ENCODE data around the gene SEMA3A.
"Not testable (repeated sequence)": the region's sequence is repeated elsewhere in the genome, so short reads cannot be mapped to it uniquely, and the experiment has no call there.

Gene SEMA3A

GRCh38 chr7:84108119-84108518 lies 86.5 kb downstream of the SEMA3A start:
- DNase-seq = no peak

GRCh38 chr7:84107259-84107658 lies 87.3 kb downstream of the SEMA3A start:
- DNase-seq = no peak

- no peak for DNase-seq
These were observed 88.3 kb downstream of the SEMA3A start for GRCh38 chr7:84106291-84106690.

- no peak for DNase-seq
These were observed 89.0 kb downstream of the SEMA3A start for GRCh38 chr7:84105586-84105985.

- DNase-seq = no peak
These were observed 89.8 kb downstream of the SEMA3A start for GRCh38 chr7:84104826-84105225.

GRCh38 chr7:84102213-84102612 lies 92.4 kb downstream of the SEMA3A start:
- no peak for DNase-seq

GRCh38 chr7:84100866-84101265 lies 93.7 kb downstream of the SEMA3A start:
- DNase-seq = no peak

- DNase-seq = no peak
These were observed 98.6 kb downstream of the SEMA3A start for GRCh38 chr7:84095971-84096370.

GRCh38 chr7:84092207-84092606 lies 102.4 kb downstream of the SEMA3A start:
- no peak for DNase-seq

GRCh38 chr7:84091318-84091717 lies 103.3 kb downstream of the SEMA3A start:
- DNase-seq = no peak

- DNase-seq = no peak
These were observed 105.8 kb downstream of the SEMA3A start for GRCh38 chr7:84088802-84089201.

- no peak for DNase-seq
These were observed 108.6 kb downstream of the SEMA3A start for GRCh38 chr7:84085998-84086397.

GRCh38 chr7:84085147-84085546 lies 109.4 kb downstream of the SEMA3A start:
- DNase-seq = no peak

GRCh38 chr7:84083846-84084245 lies 110.7 kb downstream of the SEMA3A start:
- no peak for DNase-seq

- DNase-seq = no peak
These were observed 112.5 kb downstream of the SEMA3A start for GRCh38 chr7:84081973-84082522.

GRCh38 chr7:84077336-84077735 lies 117.3 kb downstream of the SEMA3A start:
- DNase-seq = no peak

GRCh38 chr7:84076219-84076618 lies 118.4 kb downstream of the SEMA3A start:
- no peak for DNase-seq

- no peak for DNase-seq
These were observed 121.3 kb downstream of the SEMA3A start for GRCh38 chr7:84073186-84073875.

GRCh38 chr7:84070770-84071169 lies 123.8 kb downstream of the SEMA3A start:
- no peak for DNase-seq

GRCh38 chr7:84069999-84070500 lies 124.5 kb downstream of the SEMA3A start:
- DNase-seq = no peak

GRCh38 chr7:84069033-84069432 lies 125.6 kb downstream of the SEMA3A start:
- no peak for DNase-seq

- DNase-seq = not testable (repeated sequence)
These were observed 132.1 kb downstream of the SEMA3A start for GRCh38 chr7:84062489-84062901.

GRCh38 chr7:84060760-84061261 lies 133.8 kb downstream of the SEMA3A start:
- DNase-seq = no peak

- DNase-seq = no peak
These were observed 134.6 kb downstream of the SEMA3A start for GRCh38 chr7:84060000-84060399.

All from GOT3 (cell line).